WTC11 (cell line): Measurements from ENCODE around the gene TBKBP1. TPM values are rescaled to one million over a fixed set of nuclear protein-coding genes. Genes with fewer than 3 reads are reported as not detected.

Source experiments
- AR ChIP-seq: fragments of 250-450 bp; sonication (Bioruptor Pico); IDR thresholded peaks from 2 replicates; pipeline ENCODE4 v1.9.0; 2021; ENCODE audit warnings: mild to moderate bottlenecking
- ATF1 ChIP-seq: sonication (generic); formaldehyde crosslinking; IDR thresholded peaks from 2 replicates; pipeline ENCODE4 v1.8.1; 2023; ENCODE audit warnings: mild to moderate bottlenecking, moderate library complexity, missing genetic modification reagents
- E2F4 ChIP-seq: sonication (generic); formaldehyde crosslinking; IDR thresholded peaks from 2 replicates; pipeline ENCODE4 v1.8.1; 2022; ENCODE audit warnings: low read depth, mild to moderate bottlenecking, moderate library complexity, missing genetic modification reagents, borderline replicate concordance
- ELF4 ChIP-seq: sonication (generic); formaldehyde crosslinking; IDR thresholded peaks from 2 replicates; pipeline ENCODE4 v1.8.1; 2022; ENCODE audit warnings: low read depth, mild to moderate bottlenecking, moderate library complexity, missing genetic modification reagents
- ESRRA ChIP-seq: sonication (generic); formaldehyde crosslinking; IDR thresholded peaks from 2 replicates; pipeline ENCODE4 v1.8.1; 2022; ENCODE audit warnings: mild to moderate bottlenecking, missing genetic modification reagents, borderline replicate concordance
- FOXP1 ChIP-seq: sonication (generic); formaldehyde crosslinking; IDR thresholded peaks from 2 replicates; pipeline ENCODE4 v1.8.0; 2022; ENCODE audit warnings: missing genetic modification reagents, mild to moderate bottlenecking, moderate library complexity, borderline replicate concordance
- GRHL2 ChIP-seq: fragments of 250-450 bp; sonication (Bioruptor Pico); IDR thresholded peaks from 2 replicates; pipeline ENCODE4 v1.8.0; 2022; ENCODE audit warnings: mild to moderate bottlenecking, moderate library complexity; ENCODE audit not compliant: insufficient replicate concordance, severe bottlenecking
- IRF1 ChIP-seq: sonication (generic); formaldehyde crosslinking; IDR thresholded peaks from 2 replicates; pipeline ENCODE4 v1.8.0; 2023; ENCODE audit warnings: missing genetic modification reagents
- NR3C1 ChIP-seq: sonication (generic); formaldehyde crosslinking; conservative IDR thresholded peaks from 2 replicates; pipeline ENCODE4 v1.8.1; 2023; ENCODE audit warnings: low read depth, mild to moderate bottlenecking, missing genetic modification reagents
- PRDM15 ChIP-seq: sonication (generic); formaldehyde crosslinking; IDR thresholded peaks from 2 replicates; pipeline ENCODE4 v1.8.0; 2022; ENCODE audit warnings: missing genetic modification reagents
- PREB ChIP-seq: sonication (generic); formaldehyde crosslinking; IDR thresholded peaks from 2 replicates; pipeline ENCODE4 v1.8.1; 2022; ENCODE audit warnings: mild to moderate bottlenecking, missing genetic modification reagents, moderate library complexity, borderline replicate concordance
- TEAD4 ChIP-seq: sonication (generic); formaldehyde crosslinking; IDR thresholded peaks from 2 replicates; pipeline ENCODE4 v1.8.0; 2022; ENCODE audit warnings: mild to moderate bottlenecking, missing genetic modification reagents
- ZBTB21 ChIP-seq: sonication (generic); formaldehyde crosslinking; IDR thresholded peaks from 2 replicates; pipeline ENCODE4 v1.8.1; 2023; ENCODE audit warnings: mild to moderate bottlenecking, missing genetic modification reagents, borderline replicate concordance
- ZNF138 ChIP-seq: sonication (generic); formaldehyde crosslinking; conservative IDR thresholded peaks from 2 replicates; pipeline ENCODE4 v1.8.1; 2022; ENCODE audit warnings: mild to moderate bottlenecking, moderate library complexity, missing genetic modification reagents
- ZNF671 ChIP-seq: fragments of 250-450 bp; sonication (Bioruptor Pico); IDR thresholded peaks from 2 replicates; pipeline ENCODE4 v1.8.0; 2021; ENCODE audit warnings: mild to moderate bottlenecking
- total RNA-seq: library from RNA; stranded (reverse); gene quantifications from 3 replicates; pipeline ENCODE4 v1.2.3, GENCODE V29; 2021
- TF ChIP-seq, protein P1 (sequence below): fragments of 250-450 bp; sonication (Bioruptor Pico); IDR thresholded peaks from 2 replicates; pipeline ENCODE4 v2.1.2; 2022; ENCODE audit warnings: mild to moderate bottlenecking, moderate library complexity
- TF ChIP-seq, protein P2 (sequence below): sonication (generic); formaldehyde crosslinking; IDR thresholded peaks from 2 replicates; pipeline ENCODE4 v1.8.1; 2023; ENCODE audit warnings: mild to moderate bottlenecking, moderate library complexity, missing genetic modification reagents
- TF ChIP-seq, protein P3 (sequence below): sonication (generic); formaldehyde crosslinking; conservative IDR thresholded peaks from 2 replicates; pipeline ENCODE4 v1.8.1; 2023; ENCODE audit warnings: mild to moderate bottlenecking, low read depth, missing genetic modification reagents, moderate library complexity
- TF ChIP-seq, protein P4 (sequence below): sonication (generic); formaldehyde crosslinking; IDR thresholded peaks from 2 replicates; pipeline ENCODE4 v1.8.1; 2023; ENCODE audit warnings: mild to moderate bottlenecking, missing genetic modification reagents, moderate library complexity

The TBKBP1 gene
- total RNA-seq, 1 experiment from 2014 or later = 17.4 TPM

GRCh38 chr17:47720754-47721533, 27.0 kb downstream of the TBKBP1 start (continued):
- TF ChIP-seq FOXP1 (CRISPR knock-in tag) (peak; percentile 97), IRF1 (peak; percentile 92; the same call in 1 of the 2 replicates), ZNF138 (peak; percentile 90; the same call in 1 of the 2 replicates), ZNF671 (CRISPR knock-in tag) (no peak), TEAD4 (peak; percentile 72; the same call in 1 of the 2 replicates), PRDM15 (CRISPR knock-in tag) (peak; percentile 65; the same call in 1 of the 2 replicates), GRHL2 (CRISPR knock-in tag) (no peak), E2F4 (CRISPR knock-in tag) (no peak), AR (no peak), ZBTB21 (CRISPR knock-in tag) (peak; percentile 68; the same call in 1 of the 2 replicates), ATF1 (no peak), NR3C1 (CRISPR knock-in tag) (no peak), PREB (peak; percentile 27; the same call in 1 of the 2 replicates), ESRRA (CRISPR knock-in tag) (peak; percentile 90), ELF4 (CRISPR knock-in tag) (no peak)
- TF ChIP-seq, protein P1, sequence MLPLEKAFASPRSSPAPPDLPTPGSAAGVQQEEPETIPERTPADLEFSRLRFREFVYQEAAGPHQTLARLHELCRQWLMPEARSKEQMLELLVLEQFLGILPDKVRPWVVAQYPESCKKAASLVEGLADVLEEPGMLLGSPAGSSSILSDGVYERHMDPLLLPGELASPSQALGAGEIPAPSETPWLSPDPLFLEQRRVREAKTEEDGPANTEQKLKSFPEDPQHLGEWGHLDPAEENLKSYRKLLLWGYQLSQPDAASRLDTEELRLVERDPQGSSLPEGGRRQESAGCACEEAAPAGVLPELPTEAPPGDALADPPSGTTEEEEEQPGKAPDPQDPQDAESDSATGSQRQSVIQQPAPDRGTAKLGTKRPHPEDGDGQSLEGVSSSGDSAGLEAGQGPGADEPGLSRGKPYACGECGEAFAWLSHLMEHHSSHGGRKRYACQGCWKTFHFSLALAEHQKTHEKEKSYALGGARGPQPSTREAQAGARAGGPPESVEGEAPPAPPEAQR = no peak
- TF ChIP-seq, protein P2, sequence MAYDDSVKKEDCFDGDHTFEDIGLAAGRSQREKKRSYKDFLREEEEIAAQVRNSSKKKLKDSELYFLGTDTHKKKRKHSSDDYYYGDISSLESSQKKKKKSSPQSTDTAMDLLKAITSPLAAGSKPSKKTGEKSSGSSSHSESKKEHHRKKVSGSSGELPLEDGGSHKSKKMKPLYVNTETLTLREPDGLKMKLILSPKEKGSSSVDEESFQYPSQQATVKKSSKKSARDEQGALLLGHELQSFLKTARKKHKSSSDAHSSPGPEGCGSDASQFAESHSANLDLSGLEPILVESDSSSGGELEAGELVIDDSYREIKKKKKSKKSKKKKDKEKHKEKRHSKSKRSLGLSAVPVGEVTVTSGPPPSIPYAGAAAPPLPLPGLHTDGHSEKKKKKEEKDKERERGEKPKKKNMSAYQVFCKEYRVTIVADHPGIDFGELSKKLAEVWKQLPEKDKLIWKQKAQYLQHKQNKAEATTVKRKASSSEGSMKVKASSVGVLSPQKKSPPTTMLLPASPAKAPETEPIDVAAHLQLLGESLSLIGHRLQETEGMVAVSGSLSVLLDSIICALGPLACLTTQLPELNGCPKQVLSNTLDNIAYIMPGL (CRISPR knock-in tag) = no peak
- TF ChIP-seq, protein P3, sequence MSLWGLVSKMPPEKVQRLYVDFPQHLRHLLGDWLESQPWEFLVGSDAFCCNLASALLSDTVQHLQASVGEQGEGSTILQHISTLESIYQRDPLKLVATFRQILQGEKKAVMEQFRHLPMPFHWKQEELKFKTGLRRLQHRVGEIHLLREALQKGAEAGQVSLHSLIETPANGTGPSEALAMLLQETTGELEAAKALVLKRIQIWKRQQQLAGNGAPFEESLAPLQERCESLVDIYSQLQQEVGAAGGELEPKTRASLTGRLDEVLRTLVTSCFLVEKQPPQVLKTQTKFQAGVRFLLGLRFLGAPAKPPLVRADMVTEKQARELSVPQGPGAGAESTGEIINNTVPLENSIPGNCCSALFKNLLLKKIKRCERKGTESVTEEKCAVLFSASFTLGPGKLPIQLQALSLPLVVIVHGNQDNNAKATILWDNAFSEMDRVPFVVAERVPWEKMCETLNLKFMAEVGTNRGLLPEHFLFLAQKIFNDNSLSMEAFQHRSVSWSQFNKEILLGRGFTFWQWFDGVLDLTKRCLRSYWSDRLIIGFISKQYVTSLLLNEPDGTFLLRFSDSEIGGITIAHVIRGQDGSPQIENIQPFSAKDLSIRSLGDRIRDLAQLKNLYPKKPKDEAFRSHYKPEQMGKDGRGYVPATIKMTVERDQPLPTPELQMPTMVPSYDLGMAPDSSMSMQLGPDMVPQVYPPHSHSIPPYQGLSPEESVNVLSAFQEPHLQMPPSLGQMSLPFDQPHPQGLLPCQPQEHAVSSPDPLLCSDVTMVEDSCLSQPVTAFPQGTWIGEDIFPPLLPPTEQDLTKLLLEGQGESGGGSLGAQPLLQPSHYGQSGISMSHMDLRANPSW = no peak
- TF ChIP-seq, protein P4, sequence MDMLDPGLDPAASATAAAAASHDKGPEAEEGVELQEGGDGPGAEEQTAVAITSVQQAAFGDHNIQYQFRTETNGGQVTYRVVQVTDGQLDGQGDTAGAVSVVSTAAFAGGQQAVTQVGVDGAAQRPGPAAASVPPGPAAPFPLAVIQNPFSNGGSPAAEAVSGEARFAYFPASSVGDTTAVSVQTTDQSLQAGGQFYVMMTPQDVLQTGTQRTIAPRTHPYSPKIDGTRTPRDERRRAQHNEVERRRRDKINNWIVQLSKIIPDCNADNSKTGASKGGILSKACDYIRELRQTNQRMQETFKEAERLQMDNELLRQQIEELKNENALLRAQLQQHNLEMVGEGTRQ (CRISPR knock-in tag) = peak; percentile 85
